HG03520 (cell line): ENCODE data around the gene VGLL1.

Experiments used
- ATAC-seq: cut with Tn5 transposase; IDR thresholded peaks from one replicate; pipeline ENCODE4 v1.9.1; 2021; ENCODE audit warnings: mild to moderate bottlenecking, moderate library complexity; ENCODE audit not compliant: unreplicated experiment

The VGLL1 gene

DNA sequence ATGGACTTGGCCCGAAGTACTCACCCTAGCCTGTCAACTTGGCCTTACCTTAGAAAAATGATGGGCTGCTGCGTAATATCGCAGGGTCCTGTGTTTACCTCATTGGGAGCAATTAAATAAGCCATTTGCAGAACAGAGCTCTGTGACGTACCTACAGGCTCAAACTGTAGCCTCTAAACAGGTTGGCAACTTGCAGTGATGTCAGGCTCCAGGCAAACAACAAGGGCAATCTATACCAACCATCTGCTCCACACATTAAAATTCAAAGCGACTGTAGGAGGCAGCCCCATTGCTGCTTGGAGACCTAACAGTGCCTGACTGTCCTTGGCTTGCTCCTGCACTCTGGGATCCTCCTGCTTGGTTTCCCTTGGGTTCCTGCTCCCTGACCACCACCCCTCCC, 17.2 kb downstream of the VGLL1 start:
- ATAC-seq = no peak

DNA sequence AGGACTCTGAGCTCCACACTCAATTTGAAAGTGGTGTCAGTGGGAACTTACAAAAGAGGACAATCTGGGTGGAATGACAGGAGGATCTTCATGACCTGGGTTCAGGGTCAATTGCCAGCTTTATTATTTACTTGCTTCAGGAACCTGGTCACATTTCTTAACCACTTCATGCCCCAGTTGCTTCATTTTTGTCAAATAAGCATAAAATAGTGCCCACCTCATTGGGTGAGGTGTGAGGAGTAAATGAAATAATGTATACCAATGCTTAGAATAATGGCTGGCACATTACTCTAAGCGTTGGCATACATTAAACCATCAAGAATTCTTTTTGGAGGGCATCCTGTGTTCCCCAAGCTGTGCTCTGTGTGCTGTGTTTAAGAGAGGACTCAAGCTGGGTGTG, 19.4 kb downstream of the VGLL1 start:
- no peak for ATAC-seq

DNA sequence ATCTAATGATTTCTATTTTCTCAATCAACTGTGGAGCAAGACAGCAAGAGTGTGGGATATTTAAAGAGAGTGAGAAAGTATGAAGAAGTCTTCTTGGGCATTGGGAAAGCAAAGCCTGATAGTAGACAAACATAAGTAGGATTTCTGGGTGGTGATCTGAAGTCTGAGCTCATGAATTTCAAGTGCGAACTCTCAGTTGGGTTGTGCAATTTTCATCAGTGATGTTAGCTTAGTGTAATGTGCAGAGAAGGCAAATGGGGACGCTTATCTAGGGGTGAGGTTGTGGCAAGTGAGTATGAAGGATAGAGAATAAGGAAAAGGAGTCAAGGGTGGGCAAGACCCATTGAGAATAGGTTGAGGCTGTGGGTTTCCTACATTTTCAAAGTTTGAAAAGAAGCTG, 23.7 kb downstream of the VGLL1 start:
- no peak for ATAC-seq

DNA sequence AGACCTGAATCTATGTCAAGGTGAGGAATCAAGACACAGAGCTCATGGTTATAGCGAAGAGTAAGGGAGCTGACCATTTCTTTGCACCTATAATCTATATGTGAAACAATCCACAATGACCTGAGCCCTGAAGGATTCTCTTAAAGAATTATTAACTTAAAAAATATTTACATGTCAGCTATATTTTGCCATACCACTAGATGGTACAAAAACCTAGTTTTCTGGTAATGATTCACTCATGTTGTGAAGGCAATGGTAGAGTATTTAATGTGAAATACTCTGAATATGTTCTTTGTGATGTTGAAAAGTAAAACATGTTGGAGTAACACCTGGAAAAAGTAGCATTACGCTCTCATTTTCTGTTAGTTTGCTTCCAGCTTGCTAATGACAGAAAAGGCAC, 40.0 kb downstream of the VGLL1 start:
- no peak for ATAC-seq

DNA sequence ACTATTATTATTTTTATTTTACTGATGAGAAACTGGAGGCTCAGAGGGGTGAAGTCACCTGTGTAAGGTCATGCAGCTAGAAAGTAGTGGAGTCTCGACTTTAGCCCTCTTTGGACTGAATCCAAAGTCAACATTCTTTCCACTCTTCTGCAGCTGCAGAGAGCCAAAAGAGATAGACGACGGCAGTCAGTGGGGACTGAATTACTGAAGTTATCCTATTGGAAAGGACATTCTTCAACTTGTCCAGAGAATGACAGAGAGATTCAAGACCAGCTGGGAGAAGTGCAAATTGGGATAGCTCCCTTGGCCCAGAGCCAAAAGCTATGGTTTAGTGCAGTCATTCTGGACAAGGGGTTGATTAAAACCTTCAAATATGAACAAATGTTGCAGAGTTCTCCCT, 42.5 kb downstream of the VGLL1 start:
- ATAC-seq = no peak

DNA sequence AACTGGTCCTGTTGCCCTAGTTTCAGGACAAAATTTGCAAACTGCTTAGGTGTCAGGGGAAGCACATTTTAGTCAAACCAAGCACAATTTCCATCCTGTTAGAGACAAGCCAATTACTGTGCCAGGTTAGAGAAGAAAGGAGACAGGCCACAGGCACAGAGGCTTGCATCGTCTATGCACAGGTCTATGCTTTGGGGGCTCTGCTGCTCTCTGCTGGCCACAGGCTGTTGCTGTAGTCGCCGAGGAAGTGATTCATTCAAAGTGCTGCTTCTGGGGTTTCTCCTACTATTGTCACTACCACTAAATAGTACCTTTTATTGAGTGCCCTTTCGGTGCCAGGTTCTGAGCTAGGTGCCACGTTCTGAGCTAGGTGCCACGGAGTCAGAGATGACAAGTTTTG, 45.5 kb downstream of the VGLL1 start:
- peak; percentile 98 for ATAC-seq

DNA sequence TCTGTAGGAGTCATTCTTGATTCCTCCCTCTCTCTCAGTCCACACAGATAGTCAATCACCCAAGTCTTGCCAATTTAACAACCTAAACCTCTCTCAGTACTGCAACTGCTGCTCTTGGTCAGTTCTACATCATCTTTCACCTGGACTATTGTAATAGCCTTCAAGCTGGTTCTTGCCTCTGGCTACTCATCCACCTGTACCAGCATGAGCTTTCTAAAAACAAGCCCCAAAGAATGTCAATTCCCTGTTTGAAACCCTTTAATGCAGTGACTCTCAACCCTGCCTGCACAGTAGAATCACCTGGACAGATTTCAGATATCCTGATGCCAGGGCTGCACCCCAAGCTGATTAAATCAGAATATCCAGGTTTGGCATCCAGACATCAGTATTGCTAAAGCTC, 48.3 kb downstream of the VGLL1 start:
- ATAC-seq = no peak

DNA sequence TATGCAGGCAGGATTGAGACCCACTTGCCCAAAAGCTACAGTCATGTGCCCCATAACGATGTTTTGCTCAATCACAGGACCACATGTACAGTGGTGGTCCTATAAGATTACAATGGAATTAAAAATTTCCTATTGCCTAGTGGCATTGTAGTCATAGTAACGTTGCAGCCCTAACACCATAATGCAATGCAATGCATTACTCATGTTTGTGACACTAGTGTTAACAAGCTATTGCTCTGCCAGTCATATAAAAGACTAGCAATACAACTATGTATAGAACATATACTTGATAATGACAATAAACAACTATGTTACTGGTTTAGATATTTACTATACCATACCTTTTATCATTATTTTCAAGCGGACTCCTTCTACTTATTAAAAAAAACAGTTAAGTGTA, 50.6 kb downstream of the VGLL1 start:
- ATAC-seq = no peak

DNA sequence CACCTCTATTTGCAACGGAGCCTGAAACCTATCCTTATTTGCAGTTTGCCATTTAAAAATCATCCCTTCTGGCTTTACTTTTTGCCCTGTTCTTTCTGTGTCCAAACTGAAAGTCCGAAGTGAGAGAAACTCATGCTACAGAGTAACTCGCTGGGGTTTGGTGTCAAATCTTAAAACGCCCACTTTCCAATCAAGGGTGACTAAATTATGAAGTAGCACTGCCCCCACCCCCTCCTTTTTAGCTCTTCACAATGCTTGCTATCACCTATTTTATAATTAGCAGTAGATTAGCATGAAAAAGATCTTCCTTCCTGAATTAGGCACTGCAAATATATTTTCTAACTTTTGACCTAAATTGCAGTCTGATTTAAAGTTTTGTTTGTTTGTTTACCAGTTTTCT, 52.5 kb downstream of the VGLL1 start:
- no peak for ATAC-seq

DNA sequence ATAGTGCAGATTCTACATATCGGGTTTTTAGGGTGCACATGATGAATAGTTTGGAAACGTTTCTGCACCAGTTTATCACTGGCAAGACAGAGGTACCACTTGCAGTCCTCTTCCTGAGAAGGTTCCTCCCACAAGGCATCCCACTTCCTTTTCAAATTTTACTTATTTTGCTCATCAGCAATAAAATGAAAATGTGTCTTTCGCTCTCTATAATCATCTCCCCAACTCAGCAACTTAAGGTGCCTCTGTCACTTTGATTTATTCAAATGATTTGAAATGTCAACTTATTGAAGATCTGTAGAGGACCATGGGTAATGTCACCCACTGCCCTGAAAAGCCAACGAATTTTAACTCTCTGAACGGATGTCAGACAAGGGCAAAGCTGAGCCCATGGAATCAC, 53.2 kb downstream of the VGLL1 start:
- no peak for ATAC-seq

DNA sequence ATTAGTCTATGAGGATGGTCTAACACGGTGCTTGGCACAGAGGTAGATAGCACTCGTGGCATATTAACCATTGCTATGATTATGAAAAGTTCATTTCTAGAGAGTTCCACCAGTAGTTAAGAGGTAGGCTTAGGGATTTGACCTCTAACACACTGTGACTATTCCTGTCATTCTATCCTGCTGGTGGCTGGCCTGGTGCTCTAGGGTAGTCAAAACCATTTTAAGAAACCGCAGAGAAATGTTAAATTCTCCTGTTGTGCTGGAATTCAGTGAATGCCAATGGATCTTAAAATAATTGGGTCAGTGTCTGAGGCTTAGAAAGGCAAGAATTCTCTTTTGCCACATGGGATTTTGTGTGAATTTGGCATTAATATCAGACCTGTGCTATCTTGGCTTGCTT, 53.9 kb downstream of the VGLL1 start:
- ATAC-seq = no peak

DNA sequence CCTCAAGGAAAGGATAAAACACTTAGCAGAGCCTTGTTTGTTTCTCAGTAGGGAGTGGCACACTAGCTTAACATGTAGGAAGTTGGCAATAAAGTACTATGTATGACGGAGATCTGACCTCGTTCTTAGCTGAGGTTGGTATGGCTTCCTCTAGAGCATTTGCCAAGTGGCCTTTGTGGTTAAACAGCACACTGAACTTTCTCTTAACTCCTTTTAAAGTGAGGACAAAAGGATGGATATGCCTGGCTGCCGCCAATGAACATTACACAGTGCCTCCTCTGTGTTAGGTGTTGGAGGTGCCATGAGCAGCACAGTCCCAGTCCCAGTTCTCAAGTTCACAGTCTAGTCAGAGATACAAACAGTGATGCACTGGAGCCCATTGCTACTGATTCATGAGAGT, 54.4 kb downstream of the VGLL1 start:
- no peak for ATAC-seq

DNA sequence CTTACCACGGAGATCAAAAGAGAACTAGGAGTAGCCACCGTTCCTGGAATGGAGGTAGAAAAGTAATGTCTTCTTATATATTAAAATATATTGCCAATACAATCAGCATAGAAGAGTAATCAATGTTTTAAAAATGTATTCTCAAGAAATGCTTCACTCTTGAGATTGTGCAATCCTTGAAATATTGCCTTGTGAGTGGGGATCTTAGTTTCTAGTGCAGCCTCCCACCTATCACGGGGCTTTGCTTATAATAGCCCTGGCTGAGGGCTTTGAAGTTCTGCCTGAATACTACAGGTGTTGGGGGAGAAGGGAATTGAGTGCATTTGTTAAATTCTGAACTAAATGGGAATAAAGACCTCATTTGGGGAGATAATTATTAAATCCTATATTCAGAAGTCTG, 55.5 kb downstream of the VGLL1 start:
- ATAC-seq = no peak

DNA sequence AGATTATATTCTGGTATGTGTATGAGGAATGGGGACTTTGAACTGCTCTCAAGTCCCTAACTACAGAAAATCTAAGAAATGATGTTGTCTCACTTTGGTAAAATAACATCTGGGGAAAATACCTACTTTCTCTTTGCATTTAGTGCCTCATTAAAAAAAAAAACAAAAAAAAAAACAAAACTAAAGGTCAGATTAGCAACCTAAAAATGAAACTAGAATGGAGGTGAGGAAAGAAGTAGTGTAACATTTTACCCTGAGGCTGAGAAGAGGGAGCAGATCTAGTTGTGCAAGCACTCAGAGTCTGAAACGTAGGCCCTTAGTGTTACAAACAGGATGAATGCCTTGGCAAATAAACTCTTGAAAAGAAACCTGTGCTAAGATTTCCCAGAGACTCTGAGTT, 56.0 kb downstream of the VGLL1 start:
- peak; percentile 60 for ATAC-seq

DNA sequence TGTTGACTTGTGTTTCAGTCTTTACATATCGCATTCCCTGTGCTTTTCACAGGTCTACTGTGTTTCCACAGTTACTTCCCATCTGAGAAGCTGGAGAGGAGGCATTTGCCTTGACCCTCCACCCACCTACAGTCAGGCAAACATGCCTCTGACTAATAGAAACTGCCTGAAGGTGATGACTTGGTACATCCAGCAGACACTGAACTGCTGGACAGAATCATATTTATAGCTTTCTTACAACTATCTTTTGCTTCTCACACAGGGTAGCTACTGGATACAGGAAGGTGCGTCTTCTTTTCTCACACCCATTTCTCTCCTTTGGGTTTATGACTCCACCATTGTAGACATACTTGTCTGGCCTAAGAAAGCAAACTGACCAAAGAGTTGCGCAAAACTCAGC, 58.0 kb downstream of the VGLL1 start:
- no peak for ATAC-seq

DNA sequence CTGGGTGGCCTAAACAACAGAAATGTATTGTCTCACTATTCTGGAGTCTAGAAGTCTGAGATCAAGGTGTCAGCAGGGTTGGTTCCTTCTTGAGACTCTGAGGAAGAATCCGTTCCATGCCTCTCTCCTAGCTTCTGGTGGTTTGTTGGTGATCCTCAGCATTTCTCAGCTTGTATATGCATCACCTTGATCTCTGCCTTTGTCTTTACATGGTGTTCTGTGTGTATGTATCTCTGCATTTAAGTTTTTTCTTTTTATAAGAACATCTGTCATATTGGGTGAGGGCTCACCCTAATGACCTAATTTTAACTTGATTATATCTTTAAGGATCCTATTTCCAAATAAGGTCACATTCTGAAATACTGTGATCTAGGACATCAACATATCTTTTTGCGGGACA, 65.3 kb downstream of the VGLL1 start:
- ATAC-seq = no peak

DNA sequence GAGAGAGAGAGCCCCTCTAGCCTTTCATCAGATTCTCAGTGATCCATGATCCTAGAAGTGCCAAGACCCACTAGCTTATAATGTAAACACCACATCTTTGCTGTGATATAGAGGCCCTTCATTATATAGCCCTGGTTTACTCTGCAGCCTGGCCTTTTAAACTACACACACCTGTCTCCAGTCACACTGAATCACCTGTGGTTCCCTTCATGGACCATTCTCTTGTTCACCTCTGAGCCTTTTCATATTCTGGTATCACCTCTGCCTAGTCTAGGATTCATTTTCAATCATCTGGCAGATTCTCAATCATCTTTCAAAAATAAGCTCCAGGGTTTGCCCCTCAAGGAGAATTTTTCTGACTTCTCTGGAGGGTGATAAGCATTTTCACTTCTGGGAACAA, 65.9 kb downstream of the VGLL1 start:
- ATAC-seq = no peak

DNA sequence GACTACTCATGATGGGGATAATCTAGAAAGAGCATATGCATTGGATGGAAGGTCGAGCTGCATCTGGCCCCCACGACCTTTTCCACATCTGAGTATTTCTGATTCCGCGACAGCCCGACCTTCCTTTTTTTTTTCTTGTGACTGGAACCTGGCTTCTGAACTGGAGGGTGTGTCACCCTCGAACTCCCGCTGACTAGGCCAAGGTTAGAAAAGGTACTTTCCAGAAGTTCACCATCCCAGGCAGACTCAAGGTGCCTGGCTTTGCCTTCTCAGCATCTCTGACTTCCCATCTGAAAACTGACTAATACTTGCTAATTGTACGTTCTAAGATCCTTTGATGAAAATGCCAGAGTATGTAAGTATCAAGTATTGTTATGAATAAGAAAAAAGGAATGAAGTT, 66.6 kb downstream of the VGLL1 start:
- ATAC-seq = no peak

DNA sequence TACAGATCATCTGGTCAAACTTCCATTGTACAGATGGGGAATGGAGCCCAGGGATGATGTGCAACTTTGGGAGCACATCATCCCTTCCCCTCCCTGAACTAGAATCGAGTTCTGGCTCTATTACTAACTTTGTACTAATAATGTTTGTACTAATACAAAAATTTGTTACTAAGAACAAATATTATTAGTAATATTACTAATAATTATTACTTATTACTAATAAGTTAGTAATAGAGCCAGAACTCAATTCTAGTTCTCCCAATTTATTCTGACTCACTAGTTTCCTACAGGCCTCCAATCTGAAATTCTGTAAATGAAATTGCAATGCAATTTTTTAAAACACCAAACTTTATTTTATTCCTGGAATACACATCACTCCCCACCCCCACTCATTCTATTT, 68.0 kb downstream of the VGLL1 start:
- no peak for ATAC-seq
